GM23338 (cell line): ENCODE measurements around the gene AKNA.

Source experiments
- EZH2phosphoT487 ChIP-seq: fragments of 200-600 bp; sonication (generic); IDR thresholded peaks from one replicate; pipeline ENCODE4 v1.8.1; 2018; ENCODE audit warnings: antibody characterized with exemption; ENCODE audit not compliant: unreplicated experiment
- TF ChIP-seq, protein P1 (sequence below), 2 experiments: fragments of 200-600 bp in 1 of 2; sonication (generic) in 1 of 2; conservative IDR thresholded peaks; 2 replicates each; pipeline versions ENCODE4 v1.5.1 to v1.6.1; 2016 to 2017; ENCODE audit warnings: antibody characterized with exemption in 2 of 2, low read depth in 2 of 2, mild to moderate bottlenecking in 2 of 2, moderate library complexity in 1 of 2

DNA sequence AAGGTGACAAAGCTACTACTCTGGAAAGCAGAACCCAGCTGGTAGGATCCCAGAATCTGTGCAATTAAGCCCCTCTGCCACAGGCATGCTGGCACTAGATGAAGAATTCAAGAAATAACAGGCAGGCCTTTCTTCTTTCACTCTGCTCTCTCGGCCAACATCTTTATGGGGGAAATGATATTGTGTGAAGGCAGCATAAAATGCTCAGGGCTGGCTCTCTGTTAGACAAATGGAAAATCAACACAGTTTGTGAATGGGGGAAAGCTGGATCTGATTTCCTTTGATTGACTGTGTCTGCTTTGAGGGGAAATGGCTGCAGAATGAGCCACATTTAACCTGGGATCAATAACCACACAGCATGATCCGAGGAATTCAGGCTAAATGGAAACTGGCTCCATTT, 29.1 kb upstream of the AKNA start:
- TF ChIP-seq, protein P1, sequence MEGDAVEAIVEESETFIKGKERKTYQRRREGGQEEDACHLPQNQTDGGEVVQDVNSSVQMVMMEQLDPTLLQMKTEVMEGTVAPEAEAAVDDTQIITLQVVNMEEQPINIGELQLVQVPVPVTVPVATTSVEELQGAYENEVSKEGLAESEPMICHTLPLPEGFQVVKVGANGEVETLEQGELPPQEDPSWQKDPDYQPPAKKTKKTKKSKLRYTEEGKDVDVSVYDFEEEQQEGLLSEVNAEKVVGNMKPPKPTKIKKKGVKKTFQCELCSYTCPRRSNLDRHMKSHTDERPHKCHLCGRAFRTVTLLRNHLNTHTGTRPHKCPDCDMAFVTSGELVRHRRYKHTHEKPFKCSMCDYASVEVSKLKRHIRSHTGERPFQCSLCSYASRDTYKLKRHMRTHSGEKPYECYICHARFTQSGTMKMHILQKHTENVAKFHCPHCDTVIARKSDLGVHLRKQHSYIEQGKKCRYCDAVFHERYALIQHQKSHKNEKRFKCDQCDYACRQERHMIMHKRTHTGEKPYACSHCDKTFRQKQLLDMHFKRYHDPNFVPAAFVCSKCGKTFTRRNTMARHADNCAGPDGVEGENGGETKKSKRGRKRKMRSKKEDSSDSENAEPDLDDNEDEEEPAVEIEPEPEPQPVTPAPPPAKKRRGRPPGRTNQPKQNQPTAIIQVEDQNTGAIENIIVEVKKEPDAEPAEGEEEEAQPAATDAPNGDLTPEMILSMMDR (conservative IDR thresholded peaks at IDR 0.05; ENCODE audit: low read depth in 2 of 2): no peak
- TF ChIP-seq EZH2phosphoT487: no peak
